B cell (primary cell): ENCODE measurements around the gene MAEA. TPM values are rescaled to one million over a fixed set of nuclear protein-coding genes. Genes with fewer than 3 reads are reported as not detected.

Source experiments
- ATAC-seq: fragments of 200-7000 bp; cut with Tn5 transposase; one replicate; pipeline ENCODE4 v1.10.0; 2021; ENCODE audit warnings: low read depth, mild to moderate bottlenecking, moderate number of reproducible peaks, moderate library complexity
- CTCF ChIA-PET: fragments of 350-600 bp; sonication (Branson Sonifier 250); formaldehyde crosslinking; loops from one replicate; lab custom pipeline; 2021; ENCODE audit warnings: antibody characterized with exemption, inconsistent platforms; lab: Charles Lee
- POLR2A ChIA-PET: fragments of 350-600 bp; sonication (Branson Sonifier 250); formaldehyde crosslinking; loops from one replicate; lab custom pipeline; 2021; ENCODE audit warnings: antibody characterized with exemption; lab: Charles Lee
- DNase-seq: peaks from one replicate; pipeline ENCODE4 v3.0.0; 2013
- H2AFZ ChIP-seq: 2 replicates; pipeline ENCODE4 v1.6.1; 2012; ENCODE audit warnings: mild to moderate bottlenecking, low read depth, low read length; ENCODE audit not compliant: insufficient read depth, poor library complexity, severe bottlenecking
- H3K27ac ChIP-seq, 2 donors: 1 replicate in 1 of 2; 2 replicates in 1 of 2; pipeline ENCODE4 v1.5.1; 2012 to 2013; ENCODE audit warnings: low read length in 2 of 2, mild to moderate bottlenecking in 2 of 2, moderate library complexity in 1 of 2
- H3K27me3 ChIP-seq, 4 experiments: fragments of 200-600 bp in 1 of 4; sonication (generic) in 1 of 4; replicated peaks in 1 of 4; 1 replicate in 2 of 4; 2 replicates in 2 of 4; pipeline versions ENCODE4 v1.6.1 to v1.7.0; 2013 to 2016; ENCODE audit warnings: low read length in 3 of 4, mild to moderate bottlenecking in 2 of 4, mixed read lengths in 1 of 4, moderate library complexity in 1 of 4; ENCODE audit not compliant: insufficient read depth in 4 of 4, control insufficient read depth in 3 of 4; ENCODE audit errors: control extremely low read depth in 1 of 4
- H3K36me3 ChIP-seq, 2 experiments: replicated peaks in 1 of 2; 1 replicate in 1 of 2; 2 replicates in 1 of 2; pipeline versions ENCODE4 v1.6.1 to v1.7.1; 2013; ENCODE audit warnings: low read length in 1 of 2; ENCODE audit not compliant: insufficient read depth in 2 of 2, control insufficient read depth in 1 of 2; ENCODE audit errors: control extremely low read depth in 1 of 2, extremely low read depth in 1 of 2
- H3K4me1 ChIP-seq, 2 donors: fragments of 200-600 bp in 1 of 2; sonication (generic) in 1 of 2; 1 replicate in 1 of 2; 2 replicates in 1 of 2; pipeline versions ENCODE4 v1.5.1 to v1.6.1; 2013 to 2017; ENCODE audit warnings: low read length in 2 of 2; ENCODE audit not compliant: control insufficient read depth in 2 of 2, insufficient read depth in 2 of 2
- H3K4me2 ChIP-seq: replicated peaks from 2 replicates; pipeline ENCODE3; 2012; ENCODE audit warnings: mild to moderate bottlenecking, low read depth, low read length; ENCODE audit not compliant: poor library complexity, severe bottlenecking
- H3K4me3 ChIP-seq, 5 experiments: fragments of 200-600 bp in 1 of 5; sonication (generic) in 1 of 5; 1 replicate in 3 of 5; 2 replicates in 2 of 5; pipeline versions ENCODE4 v1.5.1 to v1.7.0; 2011 to 2016; ENCODE audit warnings: low read length in 4 of 5, mild to moderate bottlenecking in 4 of 5, low read depth in 2 of 5, control low read depth in 1 of 5, moderate library complexity in 1 of 5; ENCODE audit not compliant: insufficient read depth in 1 of 5; ENCODE audit errors: control extremely low read depth in 1 of 5, extremely low read depth in 1 of 5
- H3K79me2 ChIP-seq: fragments of 200-600 bp; sonication (generic); one replicate; pipeline ENCODE4 v1.6.0; 2016; ENCODE audit warnings: low read length; ENCODE audit not compliant: control insufficient read depth, insufficient read depth
- H3K9ac ChIP-seq: fragments of 200-600 bp; sonication (generic); 2 replicates; pipeline ENCODE4 v1.6.1; 2017; ENCODE audit warnings: mild to moderate bottlenecking, low read length, moderate library complexity
- H3K9me3 ChIP-seq, 3 donors: one replicate each; pipeline versions ENCODE4 v1.6.1 to v1.7.1; 2013; ENCODE audit warnings: low read length in 2 of 3; ENCODE audit not compliant: control insufficient read depth in 2 of 3, insufficient read depth in 1 of 3; ENCODE audit errors: control extremely low read depth in 1 of 3
- H4K20me1 ChIP-seq: 2 replicates; pipeline ENCODE4 v1.6.0; 2012; ENCODE audit warnings: mild to moderate bottlenecking, low read length; ENCODE audit not compliant: insufficient read depth, control insufficient read depth, poor library complexity, severe bottlenecking
- H3K27ac Mint-ChIP-seq: one replicate; pipeline ENCODE4 v1.8.0; 2021; ENCODE audit warnings: mixed read lengths
- H3K27me3 Mint-ChIP-seq: one replicate; pipeline ENCODE4 v1.8.0; 2021; ENCODE audit warnings: mixed read lengths
- H3K4me1 Mint-ChIP-seq: one replicate; pipeline ENCODE4 v1.8.0; 2021; ENCODE audit warnings: mixed read lengths
- H3K4me3 Mint-ChIP-seq: one replicate; pipeline ENCODE4 v1.8.0; 2021; ENCODE audit warnings: mixed read lengths
- H3K9me3 Mint-ChIP-seq: one replicate; pipeline ENCODE4 v1.8.0; 2022; ENCODE audit warnings: mixed read lengths; ENCODE audit not compliant: insufficient read depth
- CTCF ChIP-seq: fragments of 200-600 bp; IDR thresholded peaks from one replicate; pipeline ENCODE4 v1.8.0; 2022; ENCODE audit warnings: antibody characterized with exemption, mild to moderate bottlenecking
- EZH2 ChIP-seq: IDR thresholded peaks from 2 replicates; pipeline ENCODE4 v1.6.1; 2012; ENCODE audit warnings: borderline replicate concordance, low read depth, mild to moderate bottlenecking, moderate library complexity, low read length; ENCODE audit not compliant: insufficient read depth, poor library complexity, severe bottlenecking
- WGBS: methylation state at CpG from one replicate; pipeline ENCODE4 v1.1.5; 2013; ENCODE audit warnings: missing lambda C conversion rate; ENCODE audit not compliant: insufficient coverage; 5-methylcytosine and 5-hydroxymethylcytosine counted together
- intact Hi-C: fragments of 100-400 bp; cut with micrococcal nuclease; formaldehyde crosslinking; loops from one replicate; pipeline ENCODE4 v1.10.0; 2022
- polyA plus RNA-seq: library from polyadenylated mRNA; depleted of rRNA; stranded (reverse); fragments of >200 nt; gene quantifications from 2 replicates; pipeline ENCODE4 v1.2.3, GENCODE V29; 2012
- total RNA-seq, 2 donors: library from RNA; stranded (reverse); fragments of 120-200 nt in 1 of 2; gene quantifications; 1 replicate in 1 of 2; 2 replicates in 1 of 2; pipeline versions ENCODE4 v1.2.3 to v1.2.4, GENCODE V29; 2013 to 2022

The MAEA gene
- total and polyA plus RNA-seq, 2 donors (not counting 1 experiment from before 2014, with no cell fraction given): 106 to 107 TPM

DNA sequence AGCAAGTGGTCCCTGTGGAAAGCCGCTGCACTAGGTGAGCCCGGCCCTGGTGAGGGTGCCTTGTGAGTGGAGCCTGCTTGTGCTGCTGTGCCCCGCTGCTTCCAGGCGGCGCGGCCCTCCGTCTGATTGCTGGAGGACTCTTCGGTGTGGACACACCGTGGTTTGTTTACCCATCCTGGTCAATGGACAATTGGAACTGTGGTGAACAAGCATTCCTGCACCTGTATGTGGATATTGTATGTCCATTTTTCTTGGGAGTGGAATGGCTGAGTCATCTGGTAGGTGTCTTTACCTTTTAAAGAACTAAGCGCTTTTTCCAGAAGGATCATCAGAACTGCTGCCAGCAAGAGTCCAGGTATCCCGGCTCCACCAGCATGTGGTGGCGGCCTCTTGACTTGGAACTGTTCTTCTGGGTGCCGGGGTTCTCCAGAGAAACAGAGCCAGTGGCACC lies 15.6 kb downstream of the MAEA start:
- no peaks in the 10 kb centered on the region for H3K9me3 ChIP-seq
- H3K4me1 Mint-ChIP-seq: peaks cover 56% of the 10 kb centered on the region

More for the DNA sequence above, 15.6 kb downstream of the MAEA start:
- Histone ChIP-seq H2AFZ (no peak overlapping the region), H3K36me3 (peaks cover 0 to 10% of the 10 kb centered on the region in 2 experiments), H3K4me3 (no peak overlapping the region), H3K4me1 (peaks cover 18 to 29% of the 10 kb centered on the region in 2 donors), H3K4me2 (no peak overlapping the region), H3K27me3 (no peaks in the 10 kb centered on the region), H3K27ac (no peak overlapping the region), H4K20me1 (peaks cover 89% of the 10 kb centered on the region), H3K79me2 (peaks cover 94% of the 10 kb centered on the region), H3K9ac (no peak overlapping the region)
- no peak for TF ChIP-seq CTCF
- TF ChIP-seq EZH2: no peak
- intact Hi-C loops: no loop called here
- ChIA-PET CTCF (no interaction called here), POLR2A (no interaction called here)
- no peaks in the 10 kb centered on the region for H3K9me3 Mint-ChIP-seq
- no peak for DNase-seq
- no peaks in the 10 kb centered on the region for H3K27me3 Mint-ChIP-seq
- WGBS: 93% methylated on average over 13 of the region's 13 CpGs
- H3K4me3 Mint-ChIP-seq: no peak overlapping the region
- ATAC-seq: no peak
- no peak overlapping the region for H3K27ac Mint-ChIP-seq
